ENCODE results near the gene GNB1L. TPM values are rescaled to one million over a fixed set of nuclear protein-coding genes. Genes with fewer than 3 reads are reported as not detected.
A peak's percentile ranks its signal among the peaks of the same experiment; 100 is the strongest.

GNB1L gene
- total RNA-seq, 1 donor from 2014 or later: 13.8 TPM

- H3K27me3 Mint-ChIP-seq (ENCODE audit: low read depth): no peaks in the 10 kb centered on the region
- no peak overlapping the region for H3K27ac Mint-ChIP-seq (ENCODE audit: unreplicated experiment)
- DNase-seq (ENCODE audit: low read depth, low spot score): no peak
- H3K36me3 Mint-ChIP-seq (ENCODE audit: low read depth): no peaks in the 10 kb centered on the region
- TF ChIP-seq, protein P1, sequence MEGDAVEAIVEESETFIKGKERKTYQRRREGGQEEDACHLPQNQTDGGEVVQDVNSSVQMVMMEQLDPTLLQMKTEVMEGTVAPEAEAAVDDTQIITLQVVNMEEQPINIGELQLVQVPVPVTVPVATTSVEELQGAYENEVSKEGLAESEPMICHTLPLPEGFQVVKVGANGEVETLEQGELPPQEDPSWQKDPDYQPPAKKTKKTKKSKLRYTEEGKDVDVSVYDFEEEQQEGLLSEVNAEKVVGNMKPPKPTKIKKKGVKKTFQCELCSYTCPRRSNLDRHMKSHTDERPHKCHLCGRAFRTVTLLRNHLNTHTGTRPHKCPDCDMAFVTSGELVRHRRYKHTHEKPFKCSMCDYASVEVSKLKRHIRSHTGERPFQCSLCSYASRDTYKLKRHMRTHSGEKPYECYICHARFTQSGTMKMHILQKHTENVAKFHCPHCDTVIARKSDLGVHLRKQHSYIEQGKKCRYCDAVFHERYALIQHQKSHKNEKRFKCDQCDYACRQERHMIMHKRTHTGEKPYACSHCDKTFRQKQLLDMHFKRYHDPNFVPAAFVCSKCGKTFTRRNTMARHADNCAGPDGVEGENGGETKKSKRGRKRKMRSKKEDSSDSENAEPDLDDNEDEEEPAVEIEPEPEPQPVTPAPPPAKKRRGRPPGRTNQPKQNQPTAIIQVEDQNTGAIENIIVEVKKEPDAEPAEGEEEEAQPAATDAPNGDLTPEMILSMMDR (conservative IDR thresholded peaks at IDR 0.05): no peak
- no peak overlapping the region for H3K4me3 Mint-ChIP-seq
- no peaks in the 10 kb centered on the region for H3K9me3 Mint-ChIP-seq
- H3K4me1 Mint-ChIP-seq: peaks cover 13% of the 10 kb centered on the region
These were observed 32.7 kb upstream of the GNB1L start for GRCh38 chr22:19887256-19887985.

DNA sequence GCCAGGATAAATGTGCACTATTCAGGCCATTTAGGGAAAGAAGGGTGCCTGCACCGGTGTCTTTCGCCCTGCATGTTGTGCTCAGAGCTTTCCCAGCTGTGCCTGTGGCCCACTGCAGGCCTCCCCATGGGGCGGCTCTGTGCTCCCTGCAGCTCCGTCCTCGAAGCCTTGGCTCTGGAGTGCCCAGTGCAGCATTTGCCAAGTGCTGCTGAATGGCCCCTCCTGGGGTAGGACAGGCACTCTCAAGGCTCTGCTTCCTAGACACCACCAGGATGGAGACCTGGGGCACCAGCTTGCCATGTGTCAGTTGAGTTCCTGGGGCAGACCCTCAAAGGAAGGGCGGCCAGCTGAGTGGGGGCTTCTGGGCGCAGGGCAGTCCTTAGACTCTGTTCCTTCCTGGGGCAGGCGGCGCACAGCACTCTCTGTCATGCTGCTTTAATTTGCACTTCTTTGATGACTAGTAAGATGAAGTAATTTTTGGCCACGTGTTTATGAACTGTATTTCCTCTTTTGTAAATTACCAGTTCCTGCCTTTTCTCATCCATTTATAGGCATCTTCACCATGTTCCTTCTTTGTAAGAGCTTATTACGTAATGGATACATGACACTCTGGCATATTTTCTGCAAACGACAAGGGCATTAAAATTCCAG is 32.1 kb upstream of the GNB1L start:
- Mint-ChIP-seq H3K4me3 (no peak overlapping the region), H3K4me1 (peaks cover 9% of the 10 kb centered on the region), H3K36me3 (ENCODE audit: low read depth) (no peaks in the 10 kb centered on the region), H3K27ac (ENCODE audit: unreplicated experiment) (peak overlapping the region; percentile 19), H3K9me3 (no peaks in the 10 kb centered on the region), H3K27me3 (ENCODE audit: low read depth) (no peaks in the 10 kb centered on the region)
- DNase-seq (ENCODE audit: low read depth, low spot score): no peak
- TF ChIP-seq, protein P1 (conservative IDR thresholded peaks at IDR 0.05): no peak

DNA sequence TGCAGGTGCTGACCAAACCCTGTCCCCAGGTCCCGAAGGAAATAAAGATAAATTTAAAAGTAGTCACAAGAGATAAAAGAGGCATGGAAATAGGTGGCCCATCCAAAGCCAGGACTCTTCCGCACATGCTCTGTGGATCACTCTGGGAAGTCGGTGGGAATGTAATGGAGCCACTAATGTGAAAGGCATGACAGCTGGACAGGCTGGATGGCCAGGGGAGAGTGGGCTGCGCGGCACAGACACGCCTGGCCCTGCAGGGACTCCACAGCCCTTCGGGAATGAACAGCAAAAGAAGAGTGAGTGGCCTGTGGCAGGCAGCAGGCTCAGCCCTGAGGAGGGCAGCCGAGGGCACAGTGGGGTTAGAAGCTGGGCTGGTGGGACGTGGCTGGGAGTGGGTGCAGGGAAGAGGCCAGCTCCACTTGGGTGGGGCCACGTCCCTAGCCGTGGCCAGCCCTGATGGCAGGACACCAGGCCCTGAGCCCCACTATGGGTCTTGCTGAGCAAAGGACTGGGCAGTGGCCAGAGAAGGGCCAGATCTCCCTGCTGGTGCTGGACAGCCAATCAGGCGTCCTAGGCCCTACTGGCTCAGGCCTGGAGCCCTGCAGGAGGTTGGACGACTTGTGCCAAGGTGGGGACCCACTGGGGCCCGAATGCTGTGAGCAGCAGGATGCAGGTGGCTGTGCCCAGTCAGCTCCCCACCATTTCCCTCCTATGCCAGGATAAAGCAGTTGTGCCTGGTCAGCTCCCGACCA is 31.3 kb upstream of the GNB1L start:
- no peak for DNase-seq (ENCODE audit: low read depth, low spot score)
- no peak overlapping the region for H3K4me3 Mint-ChIP-seq
- TF ChIP-seq, protein P1 (conservative IDR thresholded peaks at IDR 0.05): no peak
- no peaks in the 10 kb centered on the region for H3K27me3 Mint-ChIP-seq (ENCODE audit: low read depth)
- no peaks in the 10 kb centered on the region for H3K9me3 Mint-ChIP-seq
- H3K4me1 Mint-ChIP-seq: peaks cover 10% of the 10 kb centered on the region
- no peaks in the 10 kb centered on the region for H3K36me3 Mint-ChIP-seq (ENCODE audit: low read depth)
- H3K27ac Mint-ChIP-seq (ENCODE audit: unreplicated experiment): no peak overlapping the region

- no peaks in the 10 kb centered on the region for H3K36me3 Mint-ChIP-seq (ENCODE audit: low read depth)
- no peaks in the 10 kb centered on the region for H3K27me3 Mint-ChIP-seq (ENCODE audit: low read depth)
- H3K9me3 Mint-ChIP-seq: no peaks in the 10 kb centered on the region
- no peak for DNase-seq (ENCODE audit: low read depth, low spot score)
- H3K4me3 Mint-ChIP-seq: no peak overlapping the region
- H3K4me1 Mint-ChIP-seq: peaks cover 18% of the 10 kb centered on the region
- TF ChIP-seq, protein P1 (conservative IDR thresholded peaks at IDR 0.05): no peak
- H3K27ac Mint-ChIP-seq (ENCODE audit: unreplicated experiment): no peak overlapping the region
These were observed 30.5 kb upstream of the GNB1L start for GRCh38 chr22:19884954-19885751.

Data from neural crest cell (in vitro differentiated cells).